Middle frontal gyrus (tissue), 1 donor: ENCODE measurements around the gene ZDBF2.
"Not testable (repeated sequence)": the region's sequence is repeated elsewhere in the genome, so short reads cannot be mapped to it uniquely, and the experiment has no call there.

ENCODE experiments used
- DNase-seq: peaks from one replicate; pipeline ENCODE4 v3.0.0-alpha.2; 2015; ENCODE audit warnings: low spot score; ENCODE audit errors: extremely low spot score

Gene ZDBF2

GRCh38 chr2:206259376-206260187 is 14.9 kb upstream of the ZDBF2 start:
- no peak for DNase-seq

GRCh38 chr2:206260188-206261012 is 14.1 kb upstream of the ZDBF2 start:
- no peak for DNase-seq

- DNase-seq, result no peak
Measured at GRCh38 chr2:206263959-206264603, 10.4 kb upstream of the ZDBF2 start.

- no peak for DNase-seq
Measured at GRCh38 chr2:206266130-206267125, 8.0 kb upstream of the ZDBF2 start.

GRCh38 chr2:206267567-206267966 is 6.9 kb upstream of the ZDBF2 start:
- no peak for DNase-seq

- DNase-seq, result no peak
Measured at GRCh38 chr2:206271065-206271464, 3.4 kb upstream of the ZDBF2 start.

- no peak for DNase-seq
Measured at GRCh38 chr2:206273905-206274304, 558 bp upstream of the ZDBF2 start.

GRCh38 chr2:206275312-206276055 is 1.0 kb downstream of the ZDBF2 start:
- DNase-seq, result no peak

GRCh38 chr2:206276169-206276942 is 1.9 kb downstream of the ZDBF2 start:
- DNase-seq, result no peak

- no peak for DNase-seq
Measured at GRCh38 chr2:206277503-206277902, 3.0 kb downstream of the ZDBF2 start.

- no peak for DNase-seq
Measured at GRCh38 chr2:206282746-206283145, 8.3 kb downstream of the ZDBF2 start.

GRCh38 chr2:206287197-206287596 is 12.7 kb downstream of the ZDBF2 start:
- DNase-seq, result no peak

- no peak for DNase-seq
Measured at GRCh38 chr2:206289391-206289790, 14.9 kb downstream of the ZDBF2 start.

GRCh38 chr2:206296128-206296527 is 21.7 kb downstream of the ZDBF2 start:
- no peak for DNase-seq

GRCh38 chr2:206299608-206300007 is 25.1 kb downstream of the ZDBF2 start:
- not testable (repeated sequence) for DNase-seq

- no peak for DNase-seq
Measured at GRCh38 chr2:206305523-206306245, 31.2 kb downstream of the ZDBF2 start.

- DNase-seq, result no peak
Measured at GRCh38 chr2:206311026-206311425, 36.6 kb downstream of the ZDBF2 start.

GRCh38 chr2:206316141-206316540 is 41.7 kb downstream of the ZDBF2 start:
- DNase-seq, result no peak

- no peak for DNase-seq
Measured at GRCh38 chr2:206323033-206323432, 48.6 kb downstream of the ZDBF2 start.
